H1 (cell line): Measurements from ENCODE around the gene HSD17B4. TPM values are rescaled to one million over a fixed set of nuclear protein-coding genes. Genes with fewer than 3 reads are reported as not detected.
A peak's percentile ranks its signal among the peaks of the same experiment; 100 is the strongest.

ENCODE experiments used
- CTCF ChIA-PET: fragments of 300-600 bp; sonication (Branson Sonifier 250); formaldehyde crosslinking; loops from one replicate; lab custom pipeline; 2021; ENCODE audit not compliant: partially characterized antibody; lab: Charles Lee
- POLR2A ChIA-PET: fragments of 300-600 bp; sonication (Branson Sonifier 250); formaldehyde crosslinking; loops from one replicate; lab custom pipeline; 2021; ENCODE audit warnings: inconsistent platforms; ENCODE audit not compliant: partially characterized antibody; lab: Charles Lee
- DNase-seq, 2 experiments: peaks; one replicate each; pipeline versions ENCODE4 v3.0.0 to v3.0.0-alpha.2; 2010 to 2022; ENCODE audit warnings: low spot score in 2 of 2, low read depth in 1 of 2, mixed read lengths in 1 of 2
- FAIRE-seq: peaks from 2 replicates; lab custom pipeline; 2011; peaks lifted over from hg19 to GRCh38; lab: Jason Lieb, UNC
- H2AFZ ChIP-seq: 2 replicates; pipeline ENCODE4 v1.8.1; 2012; ENCODE audit warnings: low read length, inconsistent platforms
- H2AK5ac ChIP-seq: 2 replicates; pipeline ENCODE4 v1.6.1; 2013; ENCODE audit warnings: low read depth, low read length
- H2BK120ac ChIP-seq: replicated peaks from 2 replicates; pipeline ENCODE3; 2013; ENCODE audit warnings: low read depth, low read length, inconsistent platforms
- H2BK12ac ChIP-seq: 2 replicates; pipeline ENCODE4 v1.6.1; 2013; ENCODE audit warnings: low read depth, low read length
- H2BK15ac ChIP-seq: 2 replicates; pipeline ENCODE4 v1.6.1; 2013; ENCODE audit warnings: low read length
- H2BK20ac ChIP-seq: 2 replicates; pipeline ENCODE4 v1.6.1; 2013; ENCODE audit warnings: low read length
- H2BK5ac ChIP-seq: 2 replicates; pipeline ENCODE4 v1.6.1; 2013; ENCODE audit warnings: low read depth, low read length
- H3K14ac ChIP-seq: 2 replicates; pipeline ENCODE4 v1.6.1; 2013; ENCODE audit warnings: inconsistent platforms; ENCODE audit not compliant: insufficient read length
- H3K18ac ChIP-seq: 2 replicates; pipeline ENCODE4 v1.6.1; 2013; ENCODE audit warnings: low read length; ENCODE audit errors: extremely low read depth
- H3K23ac ChIP-seq: 2 replicates; pipeline ENCODE4 v1.6.1; 2013; ENCODE audit warnings: inconsistent platforms; ENCODE audit not compliant: insufficient read length
- H3K23me2 ChIP-seq: 2 replicates; pipeline ENCODE4 v1.6.1; 2013; ENCODE audit warnings: low read depth, low read length
- H3K27ac ChIP-seq: 2 replicates; pipeline ENCODE4 v1.6.1; 2011; ENCODE audit warnings: low read depth, low read length, inconsistent platforms
- H3K27me3 ChIP-seq, 4 experiments: replicated peaks in 1 of 4; 1 replicate in 1 of 4; 2 replicates in 3 of 4; pipeline versions ENCODE4 v1.6.1 to v1.8.1; 2011 to 2013; ENCODE audit warnings: low read length in 3 of 4, mild to moderate bottlenecking in 3 of 4, inconsistent platforms in 2 of 4, mixed read lengths in 2 of 4, moderate library complexity in 1 of 4; ENCODE audit not compliant: control insufficient read depth in 3 of 4, insufficient read depth in 3 of 4; ENCODE audit errors: extremely low read depth in 1 of 4
- H3K36me3 ChIP-seq, 4 experiments: 2 replicates each; pipeline versions ENCODE4 v1.6.1 to v1.8.1; 2011 to 2013; ENCODE audit warnings: mild to moderate bottlenecking in 4 of 4, low read length in 3 of 4, moderate library complexity in 2 of 4, control low read depth in 1 of 4, inconsistent platforms in 1 of 4; ENCODE audit not compliant: insufficient read depth in 4 of 4, control insufficient read depth in 2 of 4
- H3K4ac ChIP-seq: replicated peaks from 2 replicates; pipeline ENCODE3; 2013; ENCODE audit warnings: low read length, low read depth, mixed read lengths, inconsistent platforms; ENCODE audit not compliant: insufficient read length
- H3K4me1 ChIP-seq, 4 experiments: replicated peaks in 1 of 4; 1 replicate in 1 of 4; 2 replicates in 3 of 4; pipeline versions ENCODE4 v1.6.1 to v1.8.1; 2011 to 2013; ENCODE audit warnings: low read length in 3 of 4, inconsistent platforms in 2 of 4, mixed read lengths in 1 of 4; ENCODE audit not compliant: insufficient read depth in 4 of 4, control insufficient read depth in 3 of 4
- H3K4me2 ChIP-seq, 2 experiments: 2 replicates each; pipeline versions ENCODE4 v1.6.1 to v1.8.1; 2011 to 2013; ENCODE audit warnings: low read depth in 2 of 2, low read length in 2 of 2, control low read depth in 1 of 2, inconsistent platforms in 1 of 2, mild to moderate bottlenecking in 1 of 2; ENCODE audit not compliant: insufficient read depth in 1 of 2
- H3K4me3 ChIP-seq, 4 experiments: fragments of 200-600, 300-600 bp in 1 of 4; sonication (generic), shearing (Covaris generic), sonication (Bioruptor Twin) in 1 of 4; 2 replicates each; pipeline versions ENCODE4 v1.5.1 to v1.8.1; 2011 to 2016; ENCODE audit warnings: low read length in 4 of 4, low read depth in 3 of 4, control low read depth in 2 of 4, inconsistent platforms in 2 of 4, mild to moderate bottlenecking in 2 of 4, mixed read lengths in 1 of 4, moderate library complexity in 1 of 4; ENCODE audit not compliant: insufficient read depth in 2 of 4; ENCODE audit errors: extremely low read depth in 1 of 4
- H3K56ac ChIP-seq: replicated peaks from 2 replicates; pipeline ENCODE3; 2013; ENCODE audit warnings: low read depth, mild to moderate bottlenecking, mixed read lengths, low read length, inconsistent platforms; ENCODE audit not compliant: insufficient read length
- H3K79me1 ChIP-seq: 2 replicates; pipeline ENCODE4 v1.6.1; 2013; ENCODE audit warnings: low read depth, low read length, control low read depth
- H3K79me2 ChIP-seq, 2 experiments: 2 replicates each; pipeline versions ENCODE4 v1.6.1 to v1.8.1; 2012 to 2013; ENCODE audit warnings: low read length in 2 of 2, mild to moderate bottlenecking in 2 of 2, inconsistent platforms in 1 of 2; ENCODE audit not compliant: insufficient read depth in 2 of 2, control insufficient read depth in 1 of 2
- H3K9ac ChIP-seq, 4 experiments: replicated peaks in 1 of 4; 1 replicate in 1 of 4; 2 replicates in 3 of 4; pipeline versions ENCODE4 v1.6.1 to v1.8.1; 2011 to 2013; ENCODE audit warnings: low read depth in 3 of 4, low read length in 3 of 4, control low read depth in 2 of 4, mild to moderate bottlenecking in 2 of 4, moderate library complexity in 2 of 4, inconsistent platforms in 1 of 4; ENCODE audit errors: extremely low read depth in 1 of 4
- H3K9me3 ChIP-seq, 2 experiments: 2 replicates each; pipeline versions ENCODE4 v1.6.1 to v1.8.1; 2012 to 2013; ENCODE audit warnings: mild to moderate bottlenecking in 2 of 2, moderate library complexity in 2 of 2, control low read depth in 1 of 2, inconsistent platforms in 1 of 2, low read depth in 1 of 2, low read length in 1 of 2, mixed read lengths in 1 of 2; ENCODE audit not compliant: insufficient read depth in 2 of 2
- H4K20me1 ChIP-seq, 2 experiments: replicated peaks in 1 of 2; 2 replicates each; pipeline versions ENCODE3 to v1.8.1; 2011 to 2013; ENCODE audit warnings: inconsistent platforms in 2 of 2, low read length in 2 of 2, mild to moderate bottlenecking in 1 of 2; ENCODE audit not compliant: insufficient read depth in 2 of 2, control insufficient read depth in 1 of 2
- H4K5ac ChIP-seq: 2 replicates; pipeline ENCODE4 v1.6.1; 2013; ENCODE audit warnings: low read length, low read depth, mixed read lengths, inconsistent platforms; ENCODE audit not compliant: insufficient read length
- H4K8ac ChIP-seq: 2 replicates; pipeline ENCODE4 v1.8.0; 2013; ENCODE audit warnings: mild to moderate bottlenecking, moderate library complexity, low read length, inconsistent platforms; ENCODE audit not compliant: insufficient read depth; ENCODE audit errors: extremely low read depth
- H4K91ac ChIP-seq: replicated peaks from 2 replicates; pipeline ENCODE3; 2013; ENCODE audit warnings: low read length, mixed read lengths, inconsistent platforms; ENCODE audit not compliant: insufficient read length
- RNF2 ChIP-seq: fragments of 200-900, 300-1000 bp; sonication (generic); IDR thresholded peaks from 2 replicates; pipeline ENCODE4 v1.7.1; 2016; ENCODE audit warnings: borderline replicate concordance, low read depth, mild to moderate bottlenecking, antibody characterized with exemption, low read length; ENCODE audit not compliant: poor library complexity, severe bottlenecking; ENCODE audit errors: missing control alignments
- WGBS, 2 experiments: shearing (Covaris generic) in 1 of 2; methylation state at CpG; one replicate each; pipeline versions ENCODE4 v1.1.6 to v1.1.7; 2013 to 2015; ENCODE audit warnings: low lambda C conversion rate in 2 of 2, mixed read lengths in 2 of 2, inconsistent platforms in 1 of 2, low coverage in 1 of 2, missing lambda C conversion rate in 1 of 2; ENCODE audit not compliant: insufficient replicate concordance in 2 of 2, insufficient coverage in 1 of 2, insufficient read length in 1 of 2; ENCODE audit errors: extremely low coverage in 1 of 2, missing lambda C conversion rate in 1 of 2; 5-methylcytosine and 5-hydroxymethylcytosine counted together
- polyA plus RNA-seq, 7 experiments: library from polyadenylated mRNA; depleted of rRNA in 3 of 7; stranded (reverse) in 5 of 7; unstranded in 2 of 7; fragments of >200 nt in 5 of 7; fragments of 200-250 nt in 2 of 7; gene quantifications; 1 replicate in 5 of 7; 2 replicates in 1 of 7; 4 replicates in 1 of 7; pipeline versions ENCODE4 v1.2.1 to v1.2.3, GENCODE V29; 2011 to 2013; ENCODE audit warnings: missing spikeins in 2 of 7, mixed read lengths in 2 of 7
- total RNA-seq: library from RNA; stranded (reverse); fragmentation: NEBNext Ultra II Directional; extraction: Animal tissue kit (Norgen Biotek cat#: 25700); gene quantifications from 2 replicates; pipeline ENCODE4 v1.2.1, GENCODE V29; 2021

Gene HSD17B4
- total and polyA plus RNA-seq, 2 of the 8 experiments (the other 6 are each of a cell fraction or from before 2014, with no cell fraction given) = 305 to 369 TPM

DNA sequence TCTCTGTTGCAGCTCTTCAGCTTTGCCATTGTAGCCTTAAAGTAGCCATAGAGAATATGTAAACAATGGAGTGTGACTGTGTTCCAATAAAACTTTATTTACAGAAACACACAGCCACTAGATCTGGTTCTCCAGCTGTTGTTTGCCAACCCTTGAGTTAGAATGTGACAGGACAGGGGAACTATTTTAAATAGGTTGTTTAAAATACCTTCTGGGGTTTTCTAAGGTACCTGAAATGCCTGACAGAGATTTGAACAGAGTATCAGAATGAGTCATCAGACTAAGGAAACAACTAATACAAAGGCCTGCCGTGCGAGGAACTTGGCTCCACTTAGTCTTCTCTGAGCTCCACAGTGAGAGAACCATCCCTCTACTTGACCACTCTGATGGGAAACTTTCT lies 85.4 kb downstream of the HSD17B4 start:
- no peaks in the 10 kb centered on the region for H3K9me3 ChIP-seq
- H4K5ac ChIP-seq = no peak overlapping the region
- no peak overlapping the region for H2AK5ac ChIP-seq
- CTCF ChIA-PET = interaction anchor here (0.6 kb wide), 1 partner anchor 220 kb away, joined by 4 read pairs; no protein-coding TSS in a partner anchor
- H3K56ac ChIP-seq = no peak overlapping the region
- no peak overlapping the region for H2AFZ ChIP-seq
- no peak overlapping the region for H3K18ac ChIP-seq
- H3K36me3 ChIP-seq = peaks cover 0 to 22% (median 4%) of the 10 kb centered on the region in 4 experiments; a peak in 2 of 8 replicates
- H3K4me2 ChIP-seq = no peak overlapping the region
- 91% methylated on average over 2 of the region's 2 CpGs; no CpG with 5 or more reads in 1 of the 2 experiments for WGBS, 2 experiments
- H4K91ac ChIP-seq = no peak overlapping the region
- H3K27me3 ChIP-seq = no peaks in the 10 kb centered on the region
- no peaks in the 10 kb centered on the region for H4K20me1 ChIP-seq
- no peak overlapping the region for H2BK5ac ChIP-seq
- H3K79me1 ChIP-seq = no peaks in the 10 kb centered on the region
- no peak overlapping the region for H3K23ac ChIP-seq
- H3K4me1 ChIP-seq = no peaks in the 10 kb centered on the region
- H3K23me2 ChIP-seq = no peaks in the 10 kb centered on the region
- no peak overlapping the region for H2BK20ac ChIP-seq
- no peaks in the 10 kb centered on the region for H3K79me2 ChIP-seq
- no peak overlapping the region for H4K8ac ChIP-seq
- no peak overlapping the region for H3K4me3 ChIP-seq
- no peak overlapping the region for H3K4ac ChIP-seq
- no peak for TF ChIP-seq RNF2
- no peak overlapping the region for H3K9ac ChIP-seq
- no peak overlapping the region for H3K27ac ChIP-seq
- DNase-seq (peak in 1 of 2 experiments; percentile 1), FAIRE-seq (no peak)
- no peak overlapping the region for H3K14ac ChIP-seq
- no peak overlapping the region for H2BK15ac ChIP-seq
- no peak overlapping the region for H2BK12ac ChIP-seq
- POLR2A ChIA-PET = no interaction called here
- H2BK120ac ChIP-seq = no peak overlapping the region
